ENCODE data around the gene MRPL2. TPM values are rescaled to one million over a fixed set of nuclear protein-coding genes. Genes with fewer than 3 reads are reported as not detected.

The MRPL2 gene
- total RNA-seq, 1 donor: 18.7 TPM

DNA sequence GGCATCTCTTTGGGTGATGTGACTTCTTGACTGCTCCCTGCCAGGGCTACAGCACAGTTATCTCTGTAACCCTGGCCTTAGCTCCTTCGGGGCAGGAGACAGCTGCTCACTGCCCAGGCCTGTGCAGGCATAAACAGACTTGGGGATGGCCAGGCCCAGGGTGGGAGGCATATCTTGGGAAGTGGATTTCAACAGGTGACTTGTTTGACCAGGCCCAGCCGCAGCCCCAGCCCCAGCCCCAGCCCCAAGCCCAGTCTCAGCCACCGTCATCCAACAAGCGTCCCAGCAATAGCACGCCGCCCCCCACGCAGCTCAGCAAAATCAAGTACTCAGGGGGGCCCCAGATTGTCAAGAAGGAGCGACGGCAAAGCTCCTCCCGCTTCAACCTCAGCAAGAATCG lies 53.0 kb downstream of the MRPL2 start:
- DNase-seq (ENCODE audit: low read depth): no peak
- no peak overlapping the region for H3K4me3 ChIP-seq (ENCODE audit: low read depth, low read length)
- no peak for TF ChIP-seq CTCF (IDR thresholded peaks at IDR 0.05; ENCODE audit: insufficient read depth, low read length)

DNA sequence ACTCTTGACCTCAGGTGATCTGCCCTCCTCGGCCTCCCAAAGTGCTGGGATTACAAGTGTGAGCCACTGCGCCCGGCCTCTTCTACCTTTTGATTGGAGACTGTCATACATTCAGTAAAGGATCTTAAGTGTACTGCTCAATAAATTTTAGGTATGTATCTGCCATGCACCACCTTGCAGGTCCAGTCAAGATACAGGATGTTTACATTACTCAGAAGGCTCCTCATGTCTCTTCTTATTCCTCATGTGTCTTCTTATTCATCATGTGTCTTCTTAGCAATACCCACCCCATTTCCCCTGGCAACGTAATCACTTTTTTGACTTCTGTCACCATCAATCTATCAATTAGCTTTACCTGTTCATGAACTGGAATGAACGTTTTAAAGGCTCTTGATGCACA lies 53.4 kb downstream of the MRPL2 start:
- TF ChIP-seq CTCF (IDR thresholded peaks at IDR 0.05; ENCODE audit: insufficient read depth, low read length): no peak
- DNase-seq (ENCODE audit: low read depth): no peak
- no peak overlapping the region for H3K4me3 ChIP-seq (ENCODE audit: low read depth, low read length)

Other genes starting within 250 kb of the MRPL2 start
- gene RPL7L1, start 179.8 kb downstream of the MRPL2 start, total RNA-seq (ENCODE audit: low replicate concordance): 74.7 and 102 TPM in 2 replicates
- not detected in 2 replicates for gene PTCRA, start 143.4 kb downstream of the MRPL2 start, total RNA-seq (ENCODE audit: low replicate concordance)
- gene CNPY3, start 130.0 kb downstream of the MRPL2 start, total RNA-seq (ENCODE audit: low replicate concordance): 23.2 and 45.6 TPM in 2 replicates
- 0.25 and 0.36 TPM in 2 replicates for gene GNMT, start 98.7 kb downstream of the MRPL2 start, total RNA-seq (ENCODE audit: low replicate concordance)
- 19.3 and 39.4 TPM in 2 replicates for gene PEX6, start 80.3 kb downstream of the MRPL2 start, total RNA-seq (ENCODE audit: low replicate concordance)
- gene PPP2R5D, start 74.9 kb downstream of the MRPL2 start, total RNA-seq (ENCODE audit: low replicate concordance): 46.9 and 60.9 TPM in 2 replicates
- 18.6 and 71.8 TPM in 2 replicates for gene MEA1, start 45.5 kb downstream of the MRPL2 start, total RNA-seq (ENCODE audit: low replicate concordance)
- gene KLHDC3, start 45.2 kb downstream of the MRPL2 start, total RNA-seq (ENCODE audit: low replicate concordance): 27.0 and 78.1 TPM in 2 replicates
- gene RRP36, start 37.8 kb downstream of the MRPL2 start, total RNA-seq (ENCODE audit: low replicate concordance): 46.9 and 86.6 TPM in 2 replicates
- gene CUL7, start 5.6 kb downstream of the MRPL2 start, total RNA-seq (ENCODE audit: low replicate concordance): 28.0 and 31.6 TPM in 2 replicates
- gene KLC4, start 197 bp upstream of the MRPL2 start, total RNA-seq (ENCODE audit: low replicate concordance): 11.3 and 15.3 TPM in 2 replicates
- gene PTK7, start 16.9 kb upstream of the MRPL2 start, total RNA-seq (ENCODE audit: low replicate concordance): 44.6 and 102 TPM in 2 replicates
- 17.5 and 17.9 TPM in 2 replicates for gene SRF, start 111.8 kb upstream of the MRPL2 start, total RNA-seq (ENCODE audit: low replicate concordance)
- 22.8 and 28.7 TPM in 2 replicates for gene CUL9, start 122.8 kb upstream of the MRPL2 start, total RNA-seq (ENCODE audit: low replicate concordance)
- 46.2 and 65.2 TPM in 2 replicates for gene DNPH1, start 170.0 kb upstream of the MRPL2 start, total RNA-seq (ENCODE audit: low replicate concordance)
- not detected in 2 replicates for gene TTBK1, start 184.0 kb upstream of the MRPL2 start, total RNA-seq (ENCODE audit: low replicate concordance)
- gene SLC22A7, start 238.8 kb upstream of the MRPL2 start, total RNA-seq (ENCODE audit: low replicate concordance): not detected in 2 replicates
- not detected in 2 replicates for gene CRIP3, start 249.4 kb upstream of the MRPL2 start, total RNA-seq (ENCODE audit: low replicate concordance)